ENCODE data around the gene TGFA.

GRCh38 chr2:70403267-70404053 lies 150.2 kb downstream of the TGFA start:
- TF ChIP-seq POLR2AphosphoS5 (IDR thresholded peaks at IDR 0.05) (no peak), CTCF (IDR thresholded peaks at IDR 0.05) (no peak)

All from esophagus muscularis mucosa (tissue), 3 donors.